Trophoblast cell (in vitro differentiated cells and primary cell): ENCODE measurements around the gene TEX19.

Source experiments
- DNase-seq, 2 donors: peaks; one replicate each; pipeline ENCODE4 v3.0.0-alpha.2; 2016
- H2AFZ ChIP-seq: 2 replicates; pipeline ENCODE4 v1.6.1; 2013; ENCODE audit warnings: low read length, moderate library complexity, mild to moderate bottlenecking; ENCODE audit not compliant: insufficient read depth, poor library complexity
- H2AK5ac ChIP-seq: 2 replicates; pipeline ENCODE4 v1.6.1; 2013; ENCODE audit warnings: mild to moderate bottlenecking, low read length
- H2BK120ac ChIP-seq: 2 replicates; pipeline ENCODE4 v1.6.1; 2013; ENCODE audit warnings: low read length, mild to moderate bottlenecking, moderate library complexity; ENCODE audit not compliant: insufficient read depth, poor library complexity
- H2BK12ac ChIP-seq: 2 replicates; pipeline ENCODE4 v1.6.1; 2013; ENCODE audit warnings: mild to moderate bottlenecking, low read length, moderate library complexity
- H2BK5ac ChIP-seq: 2 replicates; pipeline ENCODE4 v1.6.1; 2013; ENCODE audit warnings: low read length, low read depth, moderate library complexity, mild to moderate bottlenecking; ENCODE audit not compliant: poor library complexity
- H3K14ac ChIP-seq: 2 replicates; pipeline ENCODE4 v1.6.1; 2013; ENCODE audit warnings: mild to moderate bottlenecking, low read length
- H3K18ac ChIP-seq: 2 replicates; pipeline ENCODE4 v1.6.1; 2013; ENCODE audit warnings: mild to moderate bottlenecking, low read length
- H3K23ac ChIP-seq: 2 replicates; pipeline ENCODE4 v1.6.1; 2013; ENCODE audit warnings: low read length
- H3K27ac ChIP-seq: 2 replicates; pipeline ENCODE4 v1.5.1; 2013; ENCODE audit warnings: low read depth, mild to moderate bottlenecking, inconsistent platforms, low read length, moderate library complexity
- H3K27me3 ChIP-seq: 2 replicates; pipeline ENCODE4 v1.6.1; 2013; ENCODE audit warnings: inconsistent platforms, mild to moderate bottlenecking, low read length, moderate library complexity; ENCODE audit not compliant: insufficient read depth
- H3K36me3 ChIP-seq, 2 experiments: 1 replicate in 1 of 2; 2 replicates in 1 of 2; pipeline ENCODE4 v1.6.1; 2013; ENCODE audit warnings: low read length in 2 of 2, mild to moderate bottlenecking in 2 of 2, moderate library complexity in 1 of 2; ENCODE audit not compliant: insufficient read depth in 2 of 2, control insufficient read depth in 1 of 2
- H3K4ac ChIP-seq: 2 replicates; pipeline ENCODE4 v1.6.1; 2013; ENCODE audit warnings: low read depth, mild to moderate bottlenecking, low read length, moderate library complexity
- H3K4me1 ChIP-seq, 2 experiments: 1 replicate in 1 of 2; 2 replicates in 1 of 2; pipeline ENCODE4 v1.6.1; 2013; ENCODE audit warnings: low read length in 2 of 2, mild to moderate bottlenecking in 2 of 2, moderate library complexity in 1 of 2; ENCODE audit not compliant: insufficient read depth in 2 of 2, control insufficient read depth in 1 of 2
- H3K4me2 ChIP-seq: 2 replicates; pipeline ENCODE4 v1.6.1; 2013; ENCODE audit warnings: inconsistent platforms, mild to moderate bottlenecking, low read length, moderate library complexity
- H3K4me3 ChIP-seq: 2 replicates; pipeline ENCODE4 v1.5.1; 2013; ENCODE audit warnings: mild to moderate bottlenecking, low read depth, low read length, inconsistent platforms
- H3K79me1 ChIP-seq: one replicate; pipeline ENCODE4 v1.6.1; 2013; ENCODE audit warnings: low read length
- H3K79me2 ChIP-seq: 2 replicates; pipeline ENCODE4 v1.6.1; 2013; ENCODE audit warnings: low read length, mild to moderate bottlenecking; ENCODE audit not compliant: control insufficient read depth, insufficient read depth, poor library complexity
- H3K9ac ChIP-seq: 2 replicates; pipeline ENCODE4 v1.6.1; 2013; ENCODE audit warnings: mild to moderate bottlenecking, low read length
- H3K9me3 ChIP-seq: 2 replicates; pipeline ENCODE4 v1.6.1; 2013; ENCODE audit warnings: low read depth, mild to moderate bottlenecking, control low read depth, inconsistent platforms, low read length; ENCODE audit not compliant: insufficient read depth
- H4K12ac ChIP-seq: 2 replicates; pipeline ENCODE4 v1.6.1; 2013; ENCODE audit warnings: low read depth, mild to moderate bottlenecking, low read length, moderate library complexity
- H4K8ac ChIP-seq: 2 replicates; pipeline ENCODE4 v1.6.1; 2013; ENCODE audit warnings: low read depth, mild to moderate bottlenecking, low read length, moderate library complexity
- H4K91ac ChIP-seq: one replicate; pipeline ENCODE4 v1.6.1; 2013; ENCODE audit warnings: low read depth, mild to moderate bottlenecking, low read length, moderate library complexity
- WGBS: extraction: QIAGEN DNeasy Blood & Tissue Kit; methylation state at CpG from one replicate; pipeline ENCODE4 v1.1.7; 2013; ENCODE audit warnings: missing lambda C conversion rate; ENCODE audit not compliant: insufficient read length, insufficient coverage; ENCODE audit errors: extremely low coverage; 5-methylcytosine and 5-hydroxymethylcytosine counted together

The TEX19 gene

GRCh38 chr17:82319619-82320062, 39.4 kb upstream of the TEX19 start:
- Histone ChIP-seq H2BK12ac (no peak overlapping the region), H3K4me3 (peak overlapping the region; percentile 4), H3K4me2 (no peak overlapping the region), H3K27ac (no peak overlapping the region), H3K14ac (no peak overlapping the region), H3K4ac (no peak overlapping the region), H3K9ac (no peak overlapping the region), H2BK5ac (no peak overlapping the region), H4K8ac (no peak overlapping the region), H3K36me3 (no peaks in the 10 kb centered on the region), H2BK120ac (no peak overlapping the region), H4K12ac (no peak overlapping the region), H3K23ac (no peak overlapping the region), H3K9me3 (peaks cover 18% of the 10 kb centered on the region), H3K79me1 (no peaks in the 10 kb centered on the region), H4K91ac (no peak overlapping the region), H2AK5ac (no peak overlapping the region), H3K27me3 (no peaks in the 10 kb centered on the region), H2AFZ (no peak overlapping the region), H3K79me2 (no peaks in the 10 kb centered on the region), H3K4me1 (no peaks in the 10 kb centered on the region), H3K18ac (no peak overlapping the region)
- no CpG with 5 or more reads among the region's 35 CpGs for WGBS
- no peak for DNase-seq

DNA sequence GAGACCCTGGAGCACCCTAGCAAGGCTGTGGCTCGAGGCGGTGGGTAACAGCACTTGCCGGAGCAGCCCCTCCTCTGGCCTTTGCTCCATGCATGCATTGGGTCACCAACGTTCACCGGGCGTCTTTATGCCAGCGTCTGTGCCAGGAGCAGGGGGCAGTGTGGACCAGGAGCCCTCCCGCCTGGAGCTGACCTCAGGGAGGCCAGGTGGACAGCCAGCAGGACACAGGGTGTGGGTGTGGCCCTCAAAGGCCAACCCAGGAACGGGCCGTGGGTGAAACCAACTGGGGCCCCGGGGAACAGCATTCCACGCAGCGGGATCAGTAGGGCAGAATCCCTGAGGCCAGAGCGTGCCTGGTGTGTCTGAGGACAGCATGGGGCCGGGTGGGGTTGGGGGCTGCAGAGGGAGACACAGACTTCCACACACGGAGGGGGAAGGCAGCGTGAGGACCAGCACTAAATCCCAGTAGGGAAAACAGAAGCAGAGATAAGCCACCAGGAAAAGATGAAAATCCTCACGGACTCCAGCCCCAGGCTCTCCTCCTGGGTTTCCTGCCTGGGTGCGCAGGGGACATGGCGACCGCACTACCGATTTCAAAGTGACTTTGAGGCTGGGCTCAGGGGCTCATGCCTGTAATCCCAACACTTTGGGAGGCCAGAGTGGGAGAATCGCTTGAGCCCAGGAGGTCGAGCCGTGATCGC, 38.8 kb upstream of the TEX19 start:
- Histone ChIP-seq H3K36me3 (no peaks in the 10 kb centered on the region), H2AK5ac (no peak overlapping the region), H2BK120ac (no peak overlapping the region), H4K8ac (no peak overlapping the region), H3K4me2 (no peak overlapping the region), H4K12ac (no peak overlapping the region), H2BK12ac (no peak overlapping the region), H2BK5ac (no peak overlapping the region), H3K79me1 (no peaks in the 10 kb centered on the region), H3K4me1 (no peaks in the 10 kb centered on the region), H3K27ac (no peak overlapping the region), H3K4ac (no peak overlapping the region), H4K91ac (no peak overlapping the region), H2AFZ (no peak overlapping the region), H3K4me3 (no peak overlapping the region), H3K23ac (no peak overlapping the region), H3K79me2 (no peaks in the 10 kb centered on the region), H3K9ac (no peak overlapping the region), H3K18ac (no peak overlapping the region), H3K9me3 (peaks cover 19% of the 10 kb centered on the region), H3K14ac (no peak overlapping the region), H3K27me3 (no peaks in the 10 kb centered on the region)
- peak in 1 of 2 donors; percentile 10 for DNase-seq
- WGBS = no CpG with 5 or more reads among the region's 26 CpGs

- H3K4ac ChIP-seq = no peak overlapping the region
- no peak overlapping the region for H2AFZ ChIP-seq
- WGBS = no CpG with 5 or more reads among the region's 65 CpGs
- no peaks in the 10 kb centered on the region for H3K36me3 ChIP-seq
- no peak overlapping the region for H4K12ac ChIP-seq
- H2BK12ac ChIP-seq = no peak overlapping the region
- H3K4me1 ChIP-seq = no peaks in the 10 kb centered on the region
- no peak overlapping the region for H3K14ac ChIP-seq
- peaks cover 19% of the 10 kb centered on the region for H3K9me3 ChIP-seq
- H3K79me2 ChIP-seq = no peaks in the 10 kb centered on the region
- no peak overlapping the region for H3K23ac ChIP-seq
- H4K91ac ChIP-seq = no peak overlapping the region
- H3K18ac ChIP-seq = no peak overlapping the region
- no peak overlapping the region for H3K27ac ChIP-seq
- peak in 1 of 2 donors; percentile 53 for DNase-seq
- no peaks in the 10 kb centered on the region for H3K79me1 ChIP-seq
- no peak overlapping the region for H2BK120ac ChIP-seq
- no peak overlapping the region for H3K9ac ChIP-seq
- H2AK5ac ChIP-seq = no peak overlapping the region
- H3K4me2 ChIP-seq = no peak overlapping the region
- H4K8ac ChIP-seq = no peak overlapping the region
- no peak overlapping the region for H2BK5ac ChIP-seq
- no peak overlapping the region for H3K4me3 ChIP-seq
- H3K27me3 ChIP-seq = no peaks in the 10 kb centered on the region
These were observed 37.8 kb upstream of the TEX19 start for GRCh38 chr17:82320956-82321927.

DNA sequence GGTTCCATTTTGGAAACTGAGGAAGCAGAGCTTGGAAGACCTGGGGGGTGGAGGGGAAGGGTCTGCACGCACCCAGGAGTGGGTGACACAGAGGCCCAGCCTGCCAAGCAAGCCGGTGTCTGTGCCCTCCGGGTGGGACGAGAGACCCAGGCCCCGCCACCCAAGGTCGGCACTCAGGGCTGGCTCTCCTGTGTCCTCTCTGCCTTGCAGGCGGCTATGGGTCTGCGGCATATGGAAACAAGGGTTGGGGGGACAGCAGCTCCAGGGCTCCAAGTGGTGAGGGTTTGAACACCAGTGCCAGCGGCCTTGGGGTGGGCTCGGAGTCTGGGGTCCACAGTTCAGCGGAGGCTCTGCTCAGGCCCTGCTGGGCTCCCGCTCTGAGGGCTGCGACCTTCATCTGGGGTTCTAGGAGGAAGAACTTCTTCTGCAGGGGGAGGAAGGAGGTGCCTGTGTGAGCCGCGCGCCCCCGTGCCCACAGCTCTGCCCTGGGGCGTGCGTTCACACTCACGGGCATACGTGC, 37.0 kb upstream of the TEX19 start:
- no peaks in the 10 kb centered on the region for H3K79me2 ChIP-seq
- H3K36me3 ChIP-seq = no peaks in the 10 kb centered on the region
- no peak overlapping the region for H3K4me3 ChIP-seq
- no peak overlapping the region for H2AK5ac ChIP-seq
- no peaks in the 10 kb centered on the region for H3K27me3 ChIP-seq
- H2AFZ ChIP-seq = no peak overlapping the region
- no peak overlapping the region for H3K18ac ChIP-seq
- no peaks in the 10 kb centered on the region for H3K79me1 ChIP-seq
- WGBS = no CpG with 5 or more reads among the region's 21 CpGs
- DNase-seq = no peak
- no peak overlapping the region for H4K12ac ChIP-seq
- H3K4me1 ChIP-seq = no peaks in the 10 kb centered on the region
- no peak overlapping the region for H3K4ac ChIP-seq
- peaks cover 19% of the 10 kb centered on the region for H3K9me3 ChIP-seq
- no peak overlapping the region for H2BK5ac ChIP-seq
- no peak overlapping the region for H3K27ac ChIP-seq
- no peak overlapping the region for H3K14ac ChIP-seq
- H3K9ac ChIP-seq = no peak overlapping the region
- no peak overlapping the region for H3K23ac ChIP-seq
- H2BK120ac ChIP-seq = no peak overlapping the region
- H4K8ac ChIP-seq = no peak overlapping the region
- H4K91ac ChIP-seq = no peak overlapping the region
- H2BK12ac ChIP-seq = no peak overlapping the region
- H3K4me2 ChIP-seq = no peak overlapping the region
